Liver (tissue), 9 donors: ENCODE results near the gene SUCLA2. TPM values are rescaled to one million over a fixed set of nuclear protein-coding genes. Genes with fewer than 3 reads are reported as not detected.

Experiments
- DNase-seq: peaks from one replicate; pipeline ENCODE4 v3.0.0-alpha.2; 2017; ENCODE audit warnings: low spot score
- H3K27ac ChIP-seq, 2 donors: one replicate each; pipeline ENCODE4 v1.7.0; 2013; ENCODE audit warnings: inconsistent platforms in 2 of 2, low read length in 2 of 2, control low read depth in 1 of 2, low read depth in 1 of 2, mild to moderate bottlenecking in 1 of 2
- H3K27me3 ChIP-seq, 4 donors: one replicate each; pipeline versions ENCODE4 v1.6.1 to v1.7.0; 2013; ENCODE audit warnings: low read length in 3 of 4, inconsistent platforms in 1 of 4, mild to moderate bottlenecking in 1 of 4, moderate library complexity in 1 of 4; ENCODE audit not compliant: control insufficient read depth in 4 of 4, insufficient read depth in 4 of 4
- H3K36me3 ChIP-seq, 4 donors: one replicate each; pipeline versions ENCODE4 v1.6.1 to v1.7.0; 2013; ENCODE audit warnings: low read length in 3 of 4, mild to moderate bottlenecking in 3 of 4, low read depth in 1 of 4, moderate library complexity in 1 of 4; ENCODE audit not compliant: control insufficient read depth in 4 of 4, insufficient read depth in 3 of 4
- H3K4me1 ChIP-seq, 4 donors: one replicate each; pipeline versions ENCODE4 v1.6.1 to v1.7.0; 2013; ENCODE audit warnings: low read length in 3 of 4, mild to moderate bottlenecking in 3 of 4, moderate library complexity in 1 of 4; ENCODE audit not compliant: control insufficient read depth in 4 of 4, insufficient read depth in 4 of 4
- H3K4me3 ChIP-seq, 3 donors: one replicate each; pipeline versions ENCODE4 v1.6.1 to v1.7.0; 2013; ENCODE audit warnings: low read length in 3 of 3, control low read depth in 1 of 3, low read depth in 1 of 3, mild to moderate bottlenecking in 1 of 3
- H3K9ac ChIP-seq, 2 donors: one replicate each; pipeline ENCODE4 v1.7.0; 2013; ENCODE audit warnings: low read length in 2 of 2, mild to moderate bottlenecking in 2 of 2, moderate library complexity in 2 of 2, control low read depth in 1 of 2, low read depth in 1 of 2
- H3K9me3 ChIP-seq, 4 donors: one replicate each; pipeline versions ENCODE4 v1.6.1 to v1.7.0; 2013; ENCODE audit warnings: low read length in 3 of 4; ENCODE audit not compliant: control insufficient read depth in 4 of 4
- ATF3 ChIP-seq: IDR thresholded peaks from 2 replicates; pipeline ENCODE4 v1.6.1; 2016; ENCODE audit warnings: antibody characterized with exemption
- CTCF ChIP-seq: fragments of 150-350 bp; IDR thresholded peaks from 2 replicates; pipeline ENCODE4 v1.5.1; 2017; ENCODE audit warnings: improper control_type of control experiment, low read depth, low read length; ENCODE audit not compliant: missing input control
- EGR1 ChIP-seq, 2 donors: IDR thresholded peaks; 2 replicates each; pipeline ENCODE4 v1.6.1; 2016 to 2018; ENCODE audit warnings: antibody characterized with exemption in 2 of 2, low read depth in 2 of 2
- FOXA1 ChIP-seq: IDR thresholded peaks from 2 replicates; pipeline ENCODE4 v1.6.1; 2016; ENCODE audit warnings: antibody characterized with exemption
- FOXA2 ChIP-seq: IDR thresholded peaks from 2 replicates; pipeline ENCODE4 v1.6.1; 2016; ENCODE audit warnings: antibody characterized with exemption
- GABPA ChIP-seq, 2 donors: IDR thresholded peaks in 1 of 2; conservative IDR thresholded peaks in 1 of 2; 2 replicates each; pipeline ENCODE4 v1.6.1; 2016; ENCODE audit warnings: antibody characterized with exemption in 2 of 2, mild to moderate bottlenecking in 1 of 2, moderate library complexity in 1 of 2
- HNF4A ChIP-seq, 2 donors: conservative IDR thresholded peaks; 2 replicates each; pipeline ENCODE4 v1.6.1; 2016; ENCODE audit warnings: antibody characterized with exemption in 2 of 2, mild to moderate bottlenecking in 2 of 2
- HNF4G ChIP-seq: IDR thresholded peaks from 2 replicates; pipeline ENCODE4 v1.6.1; 2016; ENCODE audit warnings: antibody characterized with exemption
- JUND ChIP-seq, 2 donors: IDR thresholded peaks; 2 replicates each; pipeline ENCODE4 v1.6.1; 2016; ENCODE audit warnings: antibody characterized with exemption in 2 of 2
- MAX ChIP-seq: IDR thresholded peaks from 2 replicates; pipeline ENCODE4 v1.6.1; 2016; ENCODE audit warnings: antibody characterized with exemption
- NR2F2 ChIP-seq: IDR thresholded peaks from 2 replicates; pipeline ENCODE4 v1.6.1; 2016; ENCODE audit warnings: antibody characterized with exemption
- RAD21 ChIP-seq, 2 donors: IDR thresholded peaks; 2 replicates each; pipeline ENCODE4 v1.6.1; 2016; ENCODE audit warnings: antibody characterized with exemption in 2 of 2, mild to moderate bottlenecking in 2 of 2
- REST ChIP-seq: IDR thresholded peaks from 2 replicates; pipeline ENCODE4 v1.6.1; 2016; ENCODE audit warnings: antibody characterized with exemption, mild to moderate bottlenecking
- RXRA ChIP-seq, 2 donors: IDR thresholded peaks; 2 replicates each; pipeline ENCODE4 v1.6.1; 2017 to 2018; ENCODE audit warnings: antibody characterized with exemption in 2 of 2, mild to moderate bottlenecking in 1 of 2
- TAF1 ChIP-seq: conservative IDR thresholded peaks from 2 replicates; pipeline ENCODE4 v1.6.1; 2016; ENCODE audit warnings: antibody characterized with exemption, mild to moderate bottlenecking
- YY1 ChIP-seq: IDR thresholded peaks from 2 replicates; pipeline ENCODE4 v1.6.1; 2016; ENCODE audit warnings: antibody characterized with exemption, mild to moderate bottlenecking
- ZBTB33 ChIP-seq: IDR thresholded peaks from 2 replicates; pipeline ENCODE4 v1.6.1; 2016; ENCODE audit warnings: antibody characterized with exemption
- WGBS: extraction: QIAGEN DNeasy Blood & Tissue Kit; methylation state at CpG from one replicate; pipeline ENCODE4 v1.1.7; 2013; 5-methylcytosine and 5-hydroxymethylcytosine counted together
- polyA plus RNA-seq, 2 donors: library from polyadenylated mRNA; stranded (reverse) in 1 of 2; unstranded in 1 of 2; fragments of 200-250 nt in 1 of 2; fragments of >200 nt in 1 of 2; fragmentation: Nextera tagmentation in 1 of 2; extraction: Ambion mirVana in 1 of 2; gene quantifications; one replicate each; pipeline versions ENCODE4 v1.2.1 to v1.2.3, GENCODE V29; 2013 to 2015
- total RNA-seq, 2 donors: library from RNA; depleted of rRNA; stranded (reverse); fragments of >200 nt; gene quantifications; one replicate each; pipeline ENCODE4 v1.2.3, GENCODE V29; 2014
- donor health status: healthy.
- donor health status: healthy.
- donor health status: healthy.
- donor health status: healthy.
- donor health status: healthy.

Gene SUCLA2
- total and polyA plus RNA-seq, 4 donors, result 22.0 to 27.1 (median 26.0) TPM

GRCh38 chr13:47896111-47896510 is 105.0 kb downstream of the SUCLA2 start:
- WGBS, result 76% methylated on average over 5 of the region's 5 CpGs
- H3K27me3 ChIP-seq, result no peaks in the 10 kb centered on the region
- DNase-seq, result no peak
- TF ChIP-seq TAF1 (no peak), HNF4A (conservative IDR thresholded peaks at IDR 0.05) (no peak), CTCF (no peak), REST (no peak), YY1 (no peak), HNF4G (no peak), MAX (no peak), NR2F2 (no peak), RXRA (IDR thresholded peaks at IDR 0.05) (no peak), FOXA1 (no peak), ATF3 (no peak), GABPA (IDR thresholded peaks at IDR 0.05 in 1 of 2, conservative IDR thresholded peaks at IDR 0.05 in 1 of 2) (no peak), ZBTB33 (no peak), RAD21 (IDR thresholded peaks at IDR 0.05) (no peak), FOXA2 (no peak), JUND (IDR thresholded peaks at IDR 0.05) (no peak), EGR1 (IDR thresholded peaks at IDR 0.05; ENCODE audit: low read depth in 2 of 2) (no peak)
- no peaks in the 10 kb centered on the region for H3K4me1 ChIP-seq
- no peak overlapping the region for H3K4me3 ChIP-seq
- no peak overlapping the region for H3K27ac ChIP-seq
- H3K36me3 ChIP-seq, result no peaks in the 10 kb centered on the region
- H3K9ac ChIP-seq, result no peak overlapping the region
- H3K9me3 ChIP-seq, result no peaks in the 10 kb centered on the region

GRCh38 chr13:47893527-47893926 is 107.5 kb downstream of the SUCLA2 start:
- Histone ChIP-seq H3K9ac (no peak overlapping the region), H3K9me3 (no peaks in the 10 kb centered on the region), H3K27me3 (no peaks in the 10 kb centered on the region), H3K4me3 (no peak overlapping the region), H3K4me1 (no peaks in the 10 kb centered on the region), H3K36me3 (no peaks in the 10 kb centered on the region), H3K27ac (no peak overlapping the region)
- TF ChIP-seq REST, result no peak
- no peak for TF ChIP-seq ATF3
- DNase-seq, result no peak
- WGBS, result 91% methylated on average over 1 of the region's 1 CpG
